GM23338 (cell line): Measurements from ENCODE around the gene NRG3. TPM values are rescaled to one million over a fixed set of nuclear protein-coding genes. Genes with fewer than 3 reads are reported as not detected.

Source experiments
- ATAC-seq: fragments of 200-7000 bp; cut with Tn5 transposase; 3 replicates; pipeline ENCODE4 v1.9.1; 2020
- DNase-seq: peaks from one replicate; pipeline ENCODE4 v3.0.0-alpha.2; 2015; ENCODE audit warnings: low spot score
- H2AFZ ChIP-seq: fragments of 200-600 bp; sonication (generic); 2 replicates; pipeline ENCODE4 v1.8.0; 2016; ENCODE audit warnings: antibody characterized with exemption, mild to moderate bottlenecking, moderate library complexity
- H3F3A ChIP-seq: fragments of 200-600 bp; sonication (generic); replicated peaks from 2 replicates; pipeline ENCODE4 v1.8.0; 2017; ENCODE audit warnings: antibody characterized with exemption, mixed run types, low read depth
- H3K27ac ChIP-seq: fragments of 200-600 bp; sonication (generic); 2 replicates; pipeline ENCODE4 v1.6.1; 2016; ENCODE audit warnings: low read depth
- H3K27me3 ChIP-seq: fragments of 200-600 bp; sonication (generic); 2 replicates; pipeline ENCODE4 v1.8.0; 2016; ENCODE audit warnings: mild to moderate bottlenecking, mixed run types, moderate library complexity; ENCODE audit not compliant: insufficient read depth
- H3K36me3 ChIP-seq: fragments of 200-600 bp; sonication (generic); 2 replicates; pipeline ENCODE4 v1.8.0; 2016; ENCODE audit warnings: mild to moderate bottlenecking; ENCODE audit not compliant: insufficient read depth
- H3K4me1 ChIP-seq: fragments of 200-600 bp; sonication (generic); 2 replicates; pipeline ENCODE4 v1.8.0; 2016; ENCODE audit warnings: mild to moderate bottlenecking, moderate library complexity; ENCODE audit not compliant: insufficient read depth
- H3K4me2 ChIP-seq: fragments of 200-600 bp; sonication (generic); 2 replicates; pipeline ENCODE4 v1.7.1; 2017; ENCODE audit warnings: mixed run types
- H3K4me3 ChIP-seq: fragments of 200-600 bp; sonication (generic); 2 replicates; pipeline ENCODE4 v1.6.1; 2016; ENCODE audit warnings: mixed run types
- H3K79me2 ChIP-seq: fragments of 200-600 bp; sonication (generic); replicated peaks from 2 replicates; pipeline ENCODE4 v1.8.0; 2017; ENCODE audit warnings: mild to moderate bottlenecking; ENCODE audit not compliant: insufficient read depth
- H3K9me2 ChIP-seq: fragments of 200-600 bp; sonication (generic); 2 replicates; pipeline ENCODE4 v1.8.0; 2017; ENCODE audit not compliant: insufficient read depth
- H4K20me1 ChIP-seq: fragments of 200-600 bp; sonication (generic); replicated peaks from 2 replicates; pipeline ENCODE4 v1.8.0; 2017; ENCODE audit warnings: mild to moderate bottlenecking; ENCODE audit not compliant: insufficient read depth
- H3K27ac Mint-ChIP-seq: 2 replicates; pipeline ENCODE4 v1.8.0; 2020; ENCODE audit warnings: inconsistent platforms, mild to moderate bottlenecking, moderate library complexity, mixed read lengths
- H3K27me3 Mint-ChIP-seq: 3 replicates; pipeline ENCODE4 v1.8.0; 2022; ENCODE audit warnings: low read depth, mild to moderate bottlenecking, moderate library complexity, mixed read lengths, inconsistent platforms; ENCODE audit not compliant: insufficient read depth, poor library complexity
- H3K36me3 Mint-ChIP-seq: 3 replicates; pipeline ENCODE4 v1.8.0; 2021; ENCODE audit warnings: low read depth, mild to moderate bottlenecking, inconsistent platforms, moderate library complexity, mixed read lengths
- H3K4me1 Mint-ChIP-seq: 3 replicates; pipeline ENCODE4 v1.8.0; 2020; ENCODE audit warnings: mild to moderate bottlenecking, inconsistent platforms, mixed read lengths
- H3K4me3 Mint-ChIP-seq: 3 replicates; pipeline ENCODE4 v1.8.0; 2021; ENCODE audit warnings: moderate library complexity, mild to moderate bottlenecking, inconsistent platforms, mixed read lengths
- H3K9me3 Mint-ChIP-seq: 3 replicates; pipeline ENCODE4 v1.8.0; 2020; ENCODE audit warnings: moderate library complexity, mild to moderate bottlenecking, inconsistent platforms, mixed read lengths
- CREB1 ChIP-seq: fragments of 250-450 bp; sonication (Bioruptor Pico); IDR thresholded peaks from 2 replicates; pipeline ENCODE4 v1.5.0; 2020; ENCODE audit warnings: low read depth, mild to moderate bottlenecking, moderate library complexity
- EZH2 ChIP-seq: fragments of 200-600 bp; sonication (generic); IDR thresholded peaks from one replicate; pipeline ENCODE4 v1.8.0; 2017; ENCODE audit warnings: antibody characterized with exemption, mild to moderate bottlenecking, low read depth; ENCODE audit not compliant: unreplicated experiment
- EZH2phosphoT487 ChIP-seq: fragments of 200-600 bp; sonication (generic); IDR thresholded peaks from one replicate; pipeline ENCODE4 v1.8.1; 2018; ENCODE audit warnings: antibody characterized with exemption; ENCODE audit not compliant: unreplicated experiment
- JUNB ChIP-seq: IDR thresholded peaks from one replicate; pipeline ENCODE4 v1.6.1; 2016; ENCODE audit warnings: antibody characterized with exemption; ENCODE audit not compliant: unreplicated experiment
- STAT1 ChIP-seq: IDR thresholded peaks from one replicate; pipeline ENCODE4 v1.6.1; 2016; ENCODE audit warnings: antibody characterized with exemption; ENCODE audit not compliant: unreplicated experiment
- ZNF114 ChIP-seq: fragments of 250-450 bp; sonication (Bioruptor Pico); IDR thresholded peaks from 2 replicates; pipeline ENCODE4 v1.5.0; 2020; ENCODE audit warnings: mild to moderate bottlenecking, moderate library complexity
- ZNF331 ChIP-seq: fragments of 250-450 bp; sonication (Bioruptor Pico); IDR thresholded peaks from 2 replicates; pipeline ENCODE4 v1.5.0; 2020; ENCODE audit warnings: low read depth, mild to moderate bottlenecking, moderate library complexity
- polyA plus RNA-seq: library from polyadenylated mRNA; unstranded; fragments of >200 nt; fragmentation: Nextera tagmentation; extraction: Ambion mirVana; gene quantifications from 2 replicates; pipeline ENCODE4 v1.2.1, GENCODE V29; 2016
- total RNA-seq: library from RNA; depleted of rRNA; stranded (reverse); fragments of >200 nt; shearing (Covaris generic); gene quantifications from 2 replicates; pipeline ENCODE4 v1.2.3, GENCODE V29; 2014
- TF ChIP-seq, protein P1 (sequence below): IDR thresholded peaks from 2 replicates; pipeline ENCODE4 v1.6.1; 2016; ENCODE audit warnings: antibody characterized with exemption
- TF ChIP-seq, protein P2 (sequence below), 2 experiments: fragments of 200-600 bp in 1 of 2; sonication (generic) in 1 of 2; conservative IDR thresholded peaks; 2 replicates each; pipeline versions ENCODE4 v1.5.1 to v1.6.1; 2016 to 2017; ENCODE audit warnings: antibody characterized with exemption in 2 of 2, low read depth in 2 of 2, mild to moderate bottlenecking in 2 of 2, moderate library complexity in 1 of 2
- TF ChIP-seq, protein P3 (sequence below): IDR thresholded peaks from one replicate; pipeline ENCODE4 v1.6.1; 2018; ENCODE audit warnings: antibody characterized with exemption; ENCODE audit not compliant: unreplicated experiment

The NRG3 gene
- total and polyA plus RNA-seq, 2 experiments from 2014 or later, result 1.9 to 3.9 TPM

DNA sequence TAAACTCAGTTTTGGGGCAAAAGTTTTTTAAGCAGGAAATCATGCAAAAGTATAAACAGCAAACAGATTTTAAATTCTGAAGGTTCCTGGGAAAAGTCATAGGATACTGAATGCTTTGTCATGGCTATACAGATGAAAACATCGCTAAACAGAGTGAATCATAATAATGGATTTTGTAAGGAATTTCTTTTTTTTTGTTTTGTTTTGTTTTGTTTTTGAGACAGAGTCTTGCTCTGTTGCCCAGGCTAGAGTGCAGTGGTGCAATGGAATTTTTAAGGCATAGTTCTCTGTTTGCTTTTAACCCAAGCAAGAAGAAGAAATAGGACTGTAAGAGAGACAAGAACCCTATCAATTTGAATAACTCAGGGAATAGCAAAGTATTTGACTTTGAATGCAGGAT is 285.3 kb downstream of the NRG3 start:
- DNase-seq (no peak), ATAC-seq (no peak)
- no peaks in the 10 kb centered on the region for H3K36me3 Mint-ChIP-seq
- Histone ChIP-seq H3K79me2 (no peaks in the 10 kb centered on the region), H3K4me3 (no peak overlapping the region), H3F3A (no peaks in the 10 kb centered on the region), H3K36me3 (no peaks in the 10 kb centered on the region), H3K4me1 (no peaks in the 10 kb centered on the region), H2AFZ (no peak overlapping the region), H3K27me3 (no peaks in the 10 kb centered on the region), H3K4me2 (no peak overlapping the region), H3K9me2 (no peaks in the 10 kb centered on the region), H4K20me1 (no peaks in the 10 kb centered on the region), H3K27ac (no peak overlapping the region)
- H3K27ac Mint-ChIP-seq, result no peak overlapping the region
- TF ChIP-seq, protein P1, sequence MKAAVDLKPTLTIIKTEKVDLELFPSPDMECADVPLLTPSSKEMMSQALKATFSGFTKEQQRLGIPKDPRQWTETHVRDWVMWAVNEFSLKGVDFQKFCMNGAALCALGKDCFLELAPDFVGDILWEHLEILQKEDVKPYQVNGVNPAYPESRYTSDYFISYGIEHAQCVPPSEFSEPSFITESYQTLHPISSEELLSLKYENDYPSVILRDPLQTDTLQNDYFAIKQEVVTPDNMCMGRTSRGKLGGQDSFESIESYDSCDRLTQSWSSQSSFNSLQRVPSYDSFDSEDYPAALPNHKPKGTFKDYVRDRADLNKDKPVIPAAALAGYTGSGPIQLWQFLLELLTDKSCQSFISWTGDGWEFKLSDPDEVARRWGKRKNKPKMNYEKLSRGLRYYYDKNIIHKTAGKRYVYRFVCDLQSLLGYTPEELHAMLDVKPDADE, result no peak
- TF ChIP-seq ZNF331 (CRISPR knock-in tag), result no peak
- TF ChIP-seq, protein P2, sequence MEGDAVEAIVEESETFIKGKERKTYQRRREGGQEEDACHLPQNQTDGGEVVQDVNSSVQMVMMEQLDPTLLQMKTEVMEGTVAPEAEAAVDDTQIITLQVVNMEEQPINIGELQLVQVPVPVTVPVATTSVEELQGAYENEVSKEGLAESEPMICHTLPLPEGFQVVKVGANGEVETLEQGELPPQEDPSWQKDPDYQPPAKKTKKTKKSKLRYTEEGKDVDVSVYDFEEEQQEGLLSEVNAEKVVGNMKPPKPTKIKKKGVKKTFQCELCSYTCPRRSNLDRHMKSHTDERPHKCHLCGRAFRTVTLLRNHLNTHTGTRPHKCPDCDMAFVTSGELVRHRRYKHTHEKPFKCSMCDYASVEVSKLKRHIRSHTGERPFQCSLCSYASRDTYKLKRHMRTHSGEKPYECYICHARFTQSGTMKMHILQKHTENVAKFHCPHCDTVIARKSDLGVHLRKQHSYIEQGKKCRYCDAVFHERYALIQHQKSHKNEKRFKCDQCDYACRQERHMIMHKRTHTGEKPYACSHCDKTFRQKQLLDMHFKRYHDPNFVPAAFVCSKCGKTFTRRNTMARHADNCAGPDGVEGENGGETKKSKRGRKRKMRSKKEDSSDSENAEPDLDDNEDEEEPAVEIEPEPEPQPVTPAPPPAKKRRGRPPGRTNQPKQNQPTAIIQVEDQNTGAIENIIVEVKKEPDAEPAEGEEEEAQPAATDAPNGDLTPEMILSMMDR (conservative IDR thresholded peaks at IDR 0.05; ENCODE audit: low read depth in 2 of 2), result no peak
- H3K27me3 Mint-ChIP-seq, result peaks cover 2% of the 10 kb centered on the region
- no peaks in the 10 kb centered on the region for H3K4me1 Mint-ChIP-seq
- no peak overlapping the region for H3K4me3 Mint-ChIP-seq
- no peaks in the 10 kb centered on the region for H3K9me3 Mint-ChIP-seq

DNA sequence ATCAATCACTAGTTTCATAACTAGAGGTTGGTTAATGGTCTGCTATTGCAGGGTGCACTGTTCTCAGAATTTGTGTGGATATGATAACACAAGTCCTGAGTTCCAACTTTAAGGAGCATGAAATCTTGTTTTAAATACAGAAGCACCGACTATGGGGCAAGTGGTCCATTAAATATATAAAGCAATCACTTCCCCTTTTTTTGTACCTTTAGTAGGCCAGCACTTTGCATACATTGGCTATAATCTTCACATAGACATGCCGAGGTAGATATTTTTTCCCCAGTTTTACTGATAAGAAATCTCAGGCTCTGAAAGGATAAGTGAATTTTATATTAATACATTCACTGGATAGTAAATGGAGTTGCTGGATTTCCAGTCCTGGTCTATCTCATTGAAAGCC is 286.3 kb downstream of the NRG3 start:
- Histone ChIP-seq H3K4me3 (no peak overlapping the region), H3K79me2 (no peaks in the 10 kb centered on the region), H3K4me1 (no peaks in the 10 kb centered on the region), H3K27me3 (no peaks in the 10 kb centered on the region), H2AFZ (no peak overlapping the region), H3K4me2 (no peak overlapping the region), H3K27ac (no peak overlapping the region), H3K36me3 (no peaks in the 10 kb centered on the region), H3K9me2 (no peaks in the 10 kb centered on the region), H4K20me1 (no peaks in the 10 kb centered on the region), H3F3A (no peaks in the 10 kb centered on the region)
- Mint-ChIP-seq H3K9me3 (no peaks in the 10 kb centered on the region), H3K36me3 (no peaks in the 10 kb centered on the region), H3K27me3 (peaks cover 2% of the 10 kb centered on the region), H3K4me3 (no peak overlapping the region), H3K27ac (no peak overlapping the region), H3K4me1 (no peaks in the 10 kb centered on the region)
- no peak for DNase-seq
- no peak for ATAC-seq
- TF ChIP-seq, protein P3, sequence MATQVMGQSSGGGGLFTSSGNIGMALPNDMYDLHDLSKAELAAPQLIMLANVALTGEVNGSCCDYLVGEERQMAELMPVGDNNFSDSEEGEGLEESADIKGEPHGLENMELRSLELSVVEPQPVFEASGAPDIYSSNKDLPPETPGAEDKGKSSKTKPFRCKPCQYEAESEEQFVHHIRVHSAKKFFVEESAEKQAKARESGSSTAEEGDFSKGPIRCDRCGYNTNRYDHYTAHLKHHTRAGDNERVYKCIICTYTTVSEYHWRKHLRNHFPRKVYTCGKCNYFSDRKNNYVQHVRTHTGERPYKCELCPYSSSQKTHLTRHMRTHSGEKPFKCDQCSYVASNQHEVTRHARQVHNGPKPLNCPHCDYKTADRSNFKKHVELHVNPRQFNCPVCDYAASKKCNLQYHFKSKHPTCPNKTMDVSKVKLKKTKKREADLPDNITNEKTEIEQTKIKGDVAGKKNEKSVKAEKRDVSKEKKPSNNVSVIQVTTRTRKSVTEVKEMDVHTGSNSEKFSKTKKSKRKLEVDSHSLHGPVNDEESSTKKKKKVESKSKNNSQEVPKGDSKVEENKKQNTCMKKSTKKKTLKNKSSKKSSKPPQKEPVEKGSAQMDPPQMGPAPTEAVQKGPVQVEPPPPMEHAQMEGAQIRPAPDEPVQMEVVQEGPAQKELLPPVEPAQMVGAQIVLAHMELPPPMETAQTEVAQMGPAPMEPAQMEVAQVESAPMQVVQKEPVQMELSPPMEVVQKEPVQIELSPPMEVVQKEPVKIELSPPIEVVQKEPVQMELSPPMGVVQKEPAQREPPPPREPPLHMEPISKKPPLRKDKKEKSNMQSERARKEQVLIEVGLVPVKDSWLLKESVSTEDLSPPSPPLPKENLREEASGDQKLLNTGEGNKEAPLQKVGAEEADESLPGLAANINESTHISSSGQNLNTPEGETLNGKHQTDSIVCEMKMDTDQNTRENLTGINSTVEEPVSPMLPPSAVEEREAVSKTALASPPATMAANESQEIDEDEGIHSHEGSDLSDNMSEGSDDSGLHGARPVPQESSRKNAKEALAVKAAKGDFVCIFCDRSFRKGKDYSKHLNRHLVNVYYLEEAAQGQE, result no peak
- TF ChIP-seq, protein P1, result no peak
- TF ChIP-seq CREB1 (CRISPR knock-in tag), result no peak
- no peak for TF ChIP-seq STAT1
- TF ChIP-seq EZH2phosphoT487, result no peak
- no peak for TF ChIP-seq ZNF114 (CRISPR knock-in tag)
- TF ChIP-seq ZNF331 (CRISPR knock-in tag), result no peak
- no peak for TF ChIP-seq JUNB
- TF ChIP-seq, protein P2 (conservative IDR thresholded peaks at IDR 0.05; ENCODE audit: low read depth in 2 of 2), result no peak
- TF ChIP-seq EZH2, result no peak
